Lower leg skin (tissue), 4 donors: Measurements from ENCODE around the gene KCNQ1OT1. TPM values are rescaled to one million over a fixed set of nuclear protein-coding genes. Genes with fewer than 3 reads are reported as not detected.

Source experiments
- DNase-seq, 2 donors: peaks; one replicate each; pipeline ENCODE4 v3.0.0-alpha.2; 2019; ENCODE audit warnings: low spot score in 2 of 2
- H3K4me3 ChIP-seq: fragments of 200-600 bp; sonication (generic); 2 replicates; pipeline ENCODE4 v1.5.1; 2017; ENCODE audit warnings: mild to moderate bottlenecking, low read depth; ENCODE audit not compliant: poor library complexity, severe bottlenecking
- POLR2A ChIP-seq, 2 donors: fragments of 450-650 bp; IDR thresholded peaks; one replicate each; pipeline ENCODE4 v1.6.1; 2016 to 2017; ENCODE audit warnings: antibody characterized with exemption in 2 of 2, mild to moderate bottlenecking in 1 of 2, moderate library complexity in 1 of 2
- WGBS, 2 donors: methylation state at CpG; one replicate each; pipeline ENCODE4 v1.1.5; 2018; 5-methylcytosine and 5-hydroxymethylcytosine counted together
- intact Hi-C: fragments of 100-400 bp; cut with DNase I; formaldehyde crosslinking; loops from one replicate; pipeline ENCODE4 v1.15.0; 2023; ENCODE audit warnings: low total_unique reads
- total RNA-seq, 4 donors: library from RNA; depleted of rRNA; stranded (reverse); fragments of >200 nt; gene quantifications; one replicate each; pipeline ENCODE4 v1.1.0, GENCODE V29; 2016
- TF ChIP-seq, protein P1 (sequence below), 3 donors: fragments of 450-650 bp; IDR thresholded peaks; one replicate each; pipeline ENCODE4 v1.5.1; 2016; ENCODE audit warnings: antibody characterized with exemption in 3 of 3, mild to moderate bottlenecking in 3 of 3, moderate library complexity in 2 of 3

The KCNQ1OT1 gene
- total RNA-seq, 4 donors from 2014 or later: 0.63 to 1.8 (median 0.91) TPM

GRCh38 chr11:2567026-2567671 lies 132.6 kb downstream of the KCNQ1OT1 start:
- no peak for DNase-seq
- intact Hi-C loops: no loop called here
- 91 to 92% methylated on average over 5 of the region's 5 CpGs for WGBS, 2 donors
- TF ChIP-seq, protein P1, sequence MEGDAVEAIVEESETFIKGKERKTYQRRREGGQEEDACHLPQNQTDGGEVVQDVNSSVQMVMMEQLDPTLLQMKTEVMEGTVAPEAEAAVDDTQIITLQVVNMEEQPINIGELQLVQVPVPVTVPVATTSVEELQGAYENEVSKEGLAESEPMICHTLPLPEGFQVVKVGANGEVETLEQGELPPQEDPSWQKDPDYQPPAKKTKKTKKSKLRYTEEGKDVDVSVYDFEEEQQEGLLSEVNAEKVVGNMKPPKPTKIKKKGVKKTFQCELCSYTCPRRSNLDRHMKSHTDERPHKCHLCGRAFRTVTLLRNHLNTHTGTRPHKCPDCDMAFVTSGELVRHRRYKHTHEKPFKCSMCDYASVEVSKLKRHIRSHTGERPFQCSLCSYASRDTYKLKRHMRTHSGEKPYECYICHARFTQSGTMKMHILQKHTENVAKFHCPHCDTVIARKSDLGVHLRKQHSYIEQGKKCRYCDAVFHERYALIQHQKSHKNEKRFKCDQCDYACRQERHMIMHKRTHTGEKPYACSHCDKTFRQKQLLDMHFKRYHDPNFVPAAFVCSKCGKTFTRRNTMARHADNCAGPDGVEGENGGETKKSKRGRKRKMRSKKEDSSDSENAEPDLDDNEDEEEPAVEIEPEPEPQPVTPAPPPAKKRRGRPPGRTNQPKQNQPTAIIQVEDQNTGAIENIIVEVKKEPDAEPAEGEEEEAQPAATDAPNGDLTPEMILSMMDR (IDR thresholded peaks at IDR 0.05): no peak
- TF ChIP-seq POLR2A (IDR thresholded peaks at IDR 0.05): no peak
- H3K4me3 ChIP-seq: no peak overlapping the region

- no peak for DNase-seq
- 89 to 95% methylated on average over 16 of the region's 16 CpGs for WGBS, 2 donors
- intact Hi-C loops: no loop called here
- TF ChIP-seq POLR2A (IDR thresholded peaks at IDR 0.05): no peak
- TF ChIP-seq, protein P1 (IDR thresholded peaks at IDR 0.05): no peak
- H3K4me3 ChIP-seq: no peak overlapping the region
Observed at GRCh38 chr11:2566223-2567025, 133.4 kb downstream of the KCNQ1OT1 start.

- H3K4me3 ChIP-seq: no peak overlapping the region
- WGBS, 2 donors: 88 to 92% methylated on average over 13 of the region's 13 CpGs
- intact Hi-C loops: no loop called here
- TF ChIP-seq, protein P1 (IDR thresholded peaks at IDR 0.05): no peak
- no peak for TF ChIP-seq POLR2A (IDR thresholded peaks at IDR 0.05)
- no peak for DNase-seq
Observed at GRCh38 chr11:2565447-2566222, 134.2 kb downstream of the KCNQ1OT1 start.

DNA sequence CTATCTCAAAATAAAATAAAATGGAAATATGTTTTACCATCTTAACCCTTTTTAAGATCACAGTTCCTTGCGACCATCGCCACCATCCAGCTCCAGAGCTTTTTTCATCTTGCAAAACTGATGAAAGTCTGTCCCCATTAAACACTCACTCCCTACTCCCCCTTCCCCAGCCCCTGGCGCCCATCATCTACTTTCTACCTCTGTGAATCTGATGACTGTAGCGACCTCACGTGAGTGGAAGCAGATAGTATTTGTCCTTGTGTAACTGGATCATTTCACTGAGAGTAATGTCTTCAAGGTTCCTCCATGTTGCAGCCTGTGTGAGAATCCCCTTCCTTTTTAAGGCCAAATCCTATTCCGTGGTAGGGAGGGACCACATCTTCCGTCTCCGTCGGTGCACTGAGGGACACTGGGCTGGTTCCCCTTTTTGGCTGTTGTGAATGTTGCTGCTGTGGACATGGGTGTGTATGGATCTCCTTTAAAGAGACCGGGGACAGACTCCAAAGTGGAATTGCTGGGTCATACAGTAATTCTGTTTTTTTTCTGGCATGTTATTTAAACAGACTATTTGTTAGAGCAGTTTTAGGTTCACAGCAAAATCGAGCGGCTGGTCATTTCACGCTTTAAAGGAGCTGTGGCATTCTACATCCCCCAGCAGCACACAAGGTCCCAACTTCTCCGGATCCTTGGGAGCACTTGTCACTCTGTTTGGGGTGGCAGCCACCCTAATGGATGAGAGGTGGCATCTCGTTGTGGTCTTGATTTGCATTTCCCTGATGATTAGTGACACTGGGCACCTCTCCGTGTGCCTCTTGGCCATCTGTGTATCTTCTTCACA lies 135.0 kb downstream of the KCNQ1OT1 start:
- intact Hi-C loops: no loop called here
- TF ChIP-seq, protein P1 (IDR thresholded peaks at IDR 0.05): no peak
- TF ChIP-seq POLR2A (IDR thresholded peaks at IDR 0.05): no peak
- H3K4me3 ChIP-seq: no peak overlapping the region
- 81 to 82% methylated on average over 16 of the region's 16 CpGs for WGBS, 2 donors
- no peak for DNase-seq

GRCh38 chr11:2564008-2564530 lies 135.7 kb downstream of the KCNQ1OT1 start:
- TF ChIP-seq POLR2A (IDR thresholded peaks at IDR 0.05): no peak
- TF ChIP-seq, protein P1 (IDR thresholded peaks at IDR 0.05): no peak
- intact Hi-C loops: no loop called here
- no peak overlapping the region for H3K4me3 ChIP-seq
- 93 to 94% methylated on average over 14 of the region's 14 CpGs for WGBS, 2 donors
- DNase-seq: no peak
